CMK (cell line): ENCODE data around the gene OSBPL6.
A peak's percentile ranks its signal among the peaks of the same experiment; 100 is the strongest.
"Not testable (repeated sequence)": the region's sequence is repeated elsewhere in the genome, so short reads cannot be mapped to it uniquely, and the experiment has no call there.

ENCODE experiments used
- DNase-seq: peaks from one replicate; pipeline ENCODE4 v3.0.0-alpha.2; 2010; ENCODE audit warnings: low read depth

Gene OSBPL6

DNA sequence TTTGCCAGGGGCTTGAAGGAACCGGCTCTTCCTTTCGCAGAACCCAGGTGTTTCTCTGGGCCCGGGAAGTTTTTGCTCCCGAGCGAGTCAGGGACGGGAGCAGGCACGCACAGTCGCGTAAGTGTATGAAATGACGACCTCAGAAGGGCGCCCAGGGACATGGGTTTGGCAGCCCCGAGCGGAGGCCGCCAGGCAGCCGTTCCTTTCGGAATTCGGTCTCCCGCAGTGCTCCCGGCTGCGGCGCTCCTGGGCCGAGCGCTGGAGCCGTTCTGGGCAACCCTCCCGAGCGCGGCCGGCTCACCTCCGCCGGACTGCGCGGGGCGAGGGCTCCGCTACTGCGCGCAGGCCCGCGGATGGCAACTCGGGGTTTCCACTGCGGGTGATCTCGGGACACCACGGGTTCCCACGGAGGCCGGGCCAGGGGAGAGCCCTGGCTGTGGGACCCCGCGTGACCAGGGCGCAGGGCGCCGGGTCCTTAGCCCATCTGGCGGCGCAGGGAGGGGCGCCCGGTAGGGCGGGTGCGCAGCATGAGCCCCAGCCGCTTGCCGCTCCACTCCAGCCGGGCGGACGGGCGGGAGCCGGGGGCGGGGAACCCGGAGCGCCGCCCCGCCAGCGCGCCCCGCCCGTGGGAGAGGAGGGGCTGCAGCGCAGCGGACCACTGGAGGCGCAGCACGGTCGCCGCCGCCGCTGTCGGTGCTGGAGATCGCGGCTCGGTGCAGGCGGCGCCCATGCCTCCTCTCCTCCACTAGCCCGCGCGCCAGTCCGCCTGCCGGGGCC is at the start of gene OSBPL6:
TSS of gene OSBPL6 (plus strand) at position 690 of the 777 bp plus-strand sequence. CDS start 111,673 bp downstream, outside the sequence.
- peak; percentile 49 for DNase-seq

DNA sequence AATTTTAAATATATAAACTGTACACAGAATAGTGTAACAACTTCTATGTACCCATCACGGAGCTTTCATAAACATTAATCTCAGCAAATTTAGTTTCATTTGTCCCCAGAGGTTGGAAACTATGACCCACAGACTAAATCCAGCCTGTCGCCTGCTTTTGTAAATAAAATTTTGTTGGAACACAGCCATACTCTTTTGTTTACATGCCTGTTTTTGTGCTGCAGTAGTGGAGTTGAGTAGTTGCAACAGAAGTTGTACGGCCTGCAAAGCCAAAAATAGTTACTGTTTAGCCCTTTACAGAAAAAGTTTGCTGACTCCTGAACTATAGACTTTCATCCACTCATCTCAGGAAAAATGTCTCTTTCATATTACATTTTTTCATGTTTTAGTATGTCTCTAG is 42.3 kb upstream of the OSBPL6 start:
- no peak for DNase-seq

DNA sequence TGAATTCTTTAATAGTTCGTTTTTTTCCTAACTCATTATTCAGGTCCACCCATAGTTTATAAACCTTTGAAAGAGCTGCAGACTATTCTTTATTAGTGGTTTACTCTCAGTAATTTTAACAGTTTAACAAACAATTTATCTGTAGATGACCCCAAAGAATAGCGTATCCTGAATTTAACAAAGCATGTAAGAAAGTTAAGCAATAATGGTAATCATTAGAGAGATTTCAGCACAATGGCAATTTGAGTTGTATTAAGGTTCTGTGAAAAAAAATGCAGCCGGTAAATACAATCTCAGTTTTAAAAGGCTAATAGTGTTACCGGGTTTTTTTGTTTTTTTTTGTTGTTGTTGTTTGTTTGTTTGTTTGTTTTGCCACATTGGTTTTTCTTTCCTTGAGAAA is 41.8 kb upstream of the OSBPL6 start:
- no peak for DNase-seq

DNA sequence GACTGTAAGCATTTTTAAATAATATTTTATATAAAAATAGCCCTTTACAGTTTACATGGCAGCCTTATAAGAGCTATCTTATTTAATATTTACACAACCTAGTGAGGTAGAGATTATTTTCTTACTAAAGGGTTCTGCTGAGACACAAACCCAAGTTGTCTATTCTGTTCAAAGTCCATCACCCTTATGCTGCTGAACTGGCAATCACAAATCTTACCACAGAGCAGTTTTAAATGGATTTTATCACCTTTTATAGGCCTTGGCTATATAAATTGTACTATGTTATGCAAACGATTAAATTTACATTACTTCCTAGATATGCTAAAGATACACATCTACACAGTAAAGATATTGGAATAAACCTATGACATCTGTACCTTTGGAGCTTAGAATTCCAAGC is 41.3 kb upstream of the OSBPL6 start:
- DNase-seq = no peak

DNA sequence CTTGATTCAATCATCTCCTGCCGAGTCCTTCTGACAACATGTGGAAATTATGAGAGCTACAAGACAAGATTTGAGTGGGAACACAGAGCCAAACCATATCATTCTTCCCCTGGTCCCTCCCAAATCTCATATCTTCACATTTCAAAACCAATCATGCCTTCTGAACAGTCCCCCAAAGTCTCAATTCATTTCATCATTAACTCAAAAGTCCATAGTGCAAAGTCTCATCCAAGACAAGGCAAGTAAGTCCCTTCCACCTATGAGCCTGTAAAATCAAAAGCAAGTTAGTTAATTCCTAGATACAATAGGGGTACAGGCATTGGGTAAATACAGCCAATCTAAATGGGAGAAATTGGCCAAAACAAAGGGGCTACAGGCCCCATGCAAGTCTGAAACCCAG is 40.4 kb upstream of the OSBPL6 start:
- DNase-seq = not testable (repeated sequence)

DNA sequence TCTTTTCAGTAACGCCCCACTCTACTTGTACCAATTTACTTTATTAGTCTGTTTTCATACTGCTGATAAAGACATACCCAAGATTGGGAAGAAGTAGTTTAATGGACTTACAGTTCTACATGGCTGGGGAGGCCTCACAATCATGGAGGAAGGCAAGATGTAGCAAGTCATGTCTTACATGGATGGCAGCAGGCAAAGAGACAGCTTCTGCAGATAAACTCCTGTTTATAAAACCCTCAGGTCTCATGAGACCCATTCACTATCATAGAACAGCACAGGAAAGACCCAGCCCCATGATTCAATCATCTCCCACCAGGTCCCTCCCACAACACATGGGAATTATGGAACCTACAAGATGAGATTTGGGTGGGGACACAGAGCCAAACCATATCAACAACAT is 38.8 kb upstream of the OSBPL6 start:
- DNase-seq = no peak

DNA sequence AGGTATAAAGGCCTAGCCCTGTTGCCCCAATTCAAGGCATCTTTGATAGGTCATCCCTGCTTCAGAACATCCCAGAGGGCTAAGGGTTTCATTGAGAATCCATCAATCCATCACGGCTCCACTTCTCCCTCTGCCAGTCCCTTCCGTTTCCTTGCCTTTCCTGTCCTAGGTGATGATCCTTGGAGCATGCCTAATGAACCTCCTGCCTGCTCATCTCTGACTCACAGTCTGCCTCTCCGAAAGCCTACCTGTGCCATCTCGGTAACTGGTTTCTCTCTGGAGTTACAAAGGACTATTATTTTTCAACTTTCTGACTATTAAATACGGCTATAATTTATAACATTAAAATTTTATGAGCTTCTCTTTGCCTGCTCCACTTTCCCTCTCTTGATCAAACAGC is 36.7 kb upstream of the OSBPL6 start:
- DNase-seq = no peak

DNA sequence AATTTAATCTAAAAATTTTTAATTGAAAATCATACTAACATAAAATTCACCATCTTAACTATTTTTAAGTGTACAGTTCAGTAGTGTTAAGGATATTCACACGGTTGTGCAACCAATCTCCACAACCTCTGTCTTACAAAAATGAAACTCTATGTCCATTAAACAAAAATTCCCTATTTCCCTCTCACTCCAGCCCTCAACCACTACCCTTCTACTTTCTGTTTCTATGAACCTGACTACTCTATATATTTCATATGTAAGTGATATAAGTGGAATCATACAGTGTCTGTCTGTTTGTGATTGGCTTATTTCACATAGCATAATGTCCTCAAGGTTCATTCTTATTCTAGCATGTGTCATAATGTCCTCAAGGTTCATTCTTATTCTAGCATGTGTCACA is 34.3 kb upstream of the OSBPL6 start:
- DNase-seq = no peak

DNA sequence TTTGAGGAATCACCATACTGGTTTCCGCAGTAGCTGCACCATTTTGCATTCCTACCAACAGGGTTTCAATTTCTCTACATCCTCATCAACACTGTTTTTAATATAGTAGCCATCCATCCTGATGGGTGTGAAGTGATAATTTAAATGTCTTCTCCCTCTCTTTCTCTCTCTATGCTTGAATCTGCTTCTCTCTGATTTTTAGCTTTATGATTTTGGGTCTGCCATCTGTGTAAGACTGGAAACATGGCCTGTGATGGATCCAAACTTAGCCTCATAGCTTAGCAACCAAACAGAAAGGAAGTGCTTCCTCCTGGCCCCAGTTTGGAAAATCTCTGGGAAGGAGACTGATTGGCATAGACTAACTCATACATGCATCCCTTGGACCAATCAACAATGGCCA is 33.7 kb upstream of the OSBPL6 start:
- no peak for DNase-seq

DNA sequence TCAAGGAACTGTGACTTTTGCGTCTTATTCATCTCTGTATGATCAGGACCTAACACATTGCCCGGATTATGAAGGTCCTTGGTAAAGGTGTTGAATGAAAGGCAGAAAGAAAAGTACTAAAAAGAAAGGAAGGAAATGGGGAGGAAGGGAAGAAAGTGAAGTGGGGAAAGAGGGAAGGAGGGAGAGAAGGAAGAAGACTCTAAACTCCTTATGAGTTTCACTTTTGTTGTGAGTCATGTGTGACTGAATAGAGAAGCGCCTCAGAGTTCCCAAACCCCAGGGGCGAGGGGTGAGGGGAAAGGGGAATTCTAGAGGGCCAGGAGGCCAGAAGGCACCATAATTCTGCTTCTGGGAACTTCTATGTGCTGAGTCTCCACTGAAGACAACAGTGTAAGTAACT is 30.9 kb upstream of the OSBPL6 start:
- DNase-seq = no peak

DNA sequence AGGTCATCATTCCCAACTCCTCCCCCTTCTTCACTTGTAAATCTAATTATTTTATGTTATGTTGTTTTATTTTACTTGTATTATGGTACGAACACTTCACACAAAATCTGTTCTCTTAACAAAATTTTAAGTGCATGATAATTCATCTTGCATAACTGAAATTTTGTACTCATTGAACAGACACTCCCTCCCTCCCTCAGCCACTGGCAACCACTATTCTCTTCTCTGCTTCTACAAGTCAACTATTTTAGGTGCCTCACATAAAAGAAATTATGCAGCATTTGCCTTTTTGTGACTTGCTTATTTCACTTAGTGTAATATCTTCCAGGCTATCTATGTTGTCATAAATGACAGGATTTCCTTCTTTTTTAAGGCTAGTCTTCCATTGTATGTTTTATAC is 30.4 kb upstream of the OSBPL6 start:
- DNase-seq = no peak

DNA sequence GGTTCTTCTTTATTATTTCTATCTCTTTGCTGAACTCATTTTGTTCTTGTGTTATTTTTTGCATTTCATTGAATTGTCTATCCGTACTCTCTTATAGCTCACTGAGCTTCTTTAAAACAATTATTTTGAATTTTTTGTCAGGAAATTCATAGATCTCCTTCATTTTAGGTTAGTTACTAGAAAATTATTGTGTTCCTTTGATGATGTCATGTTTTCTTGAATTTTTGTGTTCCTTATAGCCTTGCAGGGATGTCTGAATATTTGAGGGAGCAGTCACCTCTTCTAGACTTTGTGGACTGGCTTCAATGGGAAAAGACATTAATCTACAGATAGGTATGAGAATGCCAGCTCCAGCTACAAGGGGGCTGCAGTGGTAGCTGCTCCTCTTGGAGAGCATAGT is 20.7 kb upstream of the OSBPL6 start:
- DNase-seq = no peak

DNA sequence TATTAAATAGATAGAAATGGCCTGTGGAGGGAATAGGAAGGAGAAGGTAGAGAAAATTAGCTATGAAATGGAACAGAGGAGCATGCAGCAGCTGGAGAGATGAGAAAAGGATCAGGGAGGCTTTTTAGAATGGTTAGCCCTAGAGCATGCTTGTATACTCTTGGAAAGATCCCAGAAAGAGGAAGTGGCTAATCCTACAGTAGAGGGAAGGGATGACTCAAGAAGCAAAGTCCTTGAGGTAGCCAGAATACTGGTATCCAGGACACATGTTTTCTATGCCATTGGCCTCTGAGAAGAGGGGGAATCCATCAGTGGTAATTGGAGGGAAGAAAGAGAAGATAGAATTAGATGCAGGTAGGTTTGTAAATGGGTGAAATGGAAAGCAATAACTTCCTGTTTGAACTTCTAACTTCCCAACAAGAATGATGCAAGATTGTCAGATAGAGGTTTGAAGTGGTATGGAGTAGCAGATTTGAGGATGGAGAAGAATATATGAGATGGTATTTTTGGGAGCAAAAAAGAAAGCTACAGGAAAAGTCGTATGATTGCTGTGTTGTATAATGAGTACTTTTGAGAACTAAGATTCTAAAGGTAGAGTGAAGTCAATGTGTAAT is 17.1 kb upstream of the OSBPL6 start:
- no peak for DNase-seq

DNA sequence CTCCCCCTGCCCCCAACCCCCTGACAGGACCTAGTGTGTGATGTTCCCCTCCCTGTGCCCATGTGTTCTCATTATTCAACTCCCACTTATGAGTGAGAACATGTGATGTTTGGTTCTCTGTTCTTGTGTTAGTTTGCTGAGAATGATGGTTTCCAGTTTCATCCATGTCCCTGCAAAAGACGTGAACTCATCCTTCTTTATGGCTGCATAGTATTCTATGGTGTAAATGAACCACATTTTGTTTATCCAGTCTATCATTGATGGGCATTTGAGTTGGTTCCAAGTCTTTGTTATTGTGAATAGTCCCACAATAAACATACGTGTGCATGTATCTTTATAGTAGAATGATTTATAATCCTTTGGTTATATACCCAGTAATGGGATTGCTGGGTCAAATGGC is 13.7 kb upstream of the OSBPL6 start:
- not testable (repeated sequence) for DNase-seq

DNA sequence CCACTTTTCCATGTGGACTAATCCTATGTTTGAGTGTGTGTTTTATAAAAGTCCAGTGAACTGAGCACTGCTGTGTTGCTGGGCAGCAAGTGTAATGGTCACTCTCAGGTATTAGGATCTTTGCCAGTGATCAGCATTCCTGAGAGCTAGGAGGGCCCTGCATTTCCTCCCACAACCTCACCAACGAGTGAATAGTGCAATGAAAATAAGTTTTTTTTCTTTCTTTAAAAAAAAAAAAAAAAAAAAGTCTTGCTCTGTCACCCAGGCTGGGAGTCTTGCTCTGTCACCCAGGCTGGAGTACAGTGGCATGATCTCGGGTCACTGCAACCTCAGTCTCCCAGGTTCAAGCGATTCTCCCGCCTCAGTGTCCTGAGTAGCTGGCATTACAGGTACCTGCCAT is 6.5 kb upstream of the OSBPL6 start:
- no peak for DNase-seq

DNA sequence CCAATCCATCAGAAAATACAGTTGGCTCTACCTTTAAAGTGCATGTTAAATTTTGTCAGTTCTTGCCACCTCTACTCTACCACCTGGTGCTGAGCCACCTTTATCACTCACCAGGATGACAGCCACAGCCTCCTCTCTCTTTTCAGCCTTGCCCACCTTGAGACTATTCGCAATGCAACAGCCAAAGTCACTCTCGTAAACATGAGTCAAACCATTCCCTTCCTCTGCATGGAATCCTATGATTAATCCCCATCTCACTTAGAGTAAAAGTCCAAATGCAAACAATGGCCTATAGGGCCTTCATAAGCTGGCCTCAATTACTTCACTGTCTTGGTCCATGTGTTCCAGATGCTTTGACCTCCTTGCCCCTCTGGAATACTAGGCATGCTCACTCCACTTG is 5.8 kb upstream of the OSBPL6 start:
- DNase-seq = no peak

DNA sequence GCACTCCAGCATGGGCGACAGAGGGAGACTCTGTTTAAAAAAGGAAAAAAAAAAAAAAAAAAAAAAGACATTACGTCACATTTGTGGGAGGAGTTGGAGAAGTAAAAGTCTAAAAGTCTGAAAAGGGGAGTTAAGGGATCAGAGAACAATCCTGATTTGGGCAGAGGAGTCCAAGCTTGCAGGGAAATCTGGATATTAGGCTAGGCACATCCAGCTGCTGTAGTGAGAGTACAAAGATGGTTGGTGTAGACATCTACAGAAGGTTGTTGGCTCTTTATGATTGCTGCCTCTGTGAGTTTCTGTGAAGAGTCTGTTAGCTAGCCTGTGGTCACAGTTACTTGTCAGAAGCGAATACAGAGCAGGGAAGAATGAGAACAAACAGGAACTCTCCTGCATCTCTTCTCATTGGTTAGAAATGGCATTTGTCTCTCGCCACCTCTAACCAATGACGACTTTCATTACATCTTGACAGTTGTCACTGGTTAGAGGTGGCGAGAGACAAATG is 3.3 kb upstream of the OSBPL6 start:
- no peak for DNase-seq

DNA sequence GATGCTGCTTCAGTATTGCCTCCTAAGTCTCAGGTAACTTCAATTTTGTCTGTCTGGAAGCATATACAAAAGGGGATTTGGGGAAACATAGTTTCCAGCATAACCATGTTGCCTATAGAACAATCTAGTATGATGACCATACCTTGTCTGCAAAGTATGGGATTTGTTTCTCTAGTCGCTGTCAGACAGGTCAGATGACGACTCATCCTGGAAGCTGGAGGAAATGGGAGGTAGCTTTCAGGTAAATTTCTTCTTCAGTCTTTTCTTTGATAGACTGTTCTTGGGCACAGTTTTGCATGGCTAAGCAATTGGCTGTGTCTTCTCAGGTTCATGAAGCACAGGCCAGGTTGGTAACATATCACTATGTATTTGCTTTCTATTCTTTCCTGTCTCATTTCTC is 2.8 kb upstream of the OSBPL6 start:
- no peak for DNase-seq

DNA sequence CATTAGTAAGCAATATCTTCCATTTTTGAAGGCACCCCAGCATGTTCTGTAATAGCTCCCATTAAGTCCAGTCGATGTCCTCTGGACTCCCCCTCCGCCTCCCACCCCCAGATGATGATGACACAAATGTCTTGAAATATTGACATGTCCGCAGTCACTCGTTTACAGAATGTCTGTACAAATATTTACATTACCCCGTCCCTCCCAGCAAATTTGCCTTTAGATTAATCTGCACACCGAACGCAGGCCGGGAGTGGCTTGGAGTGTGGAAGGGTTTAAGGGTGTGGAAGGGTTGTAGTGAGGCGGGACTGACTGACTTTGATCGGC is 853 bp upstream of the OSBPL6 start:
- DNase-seq = no peak

DNA sequence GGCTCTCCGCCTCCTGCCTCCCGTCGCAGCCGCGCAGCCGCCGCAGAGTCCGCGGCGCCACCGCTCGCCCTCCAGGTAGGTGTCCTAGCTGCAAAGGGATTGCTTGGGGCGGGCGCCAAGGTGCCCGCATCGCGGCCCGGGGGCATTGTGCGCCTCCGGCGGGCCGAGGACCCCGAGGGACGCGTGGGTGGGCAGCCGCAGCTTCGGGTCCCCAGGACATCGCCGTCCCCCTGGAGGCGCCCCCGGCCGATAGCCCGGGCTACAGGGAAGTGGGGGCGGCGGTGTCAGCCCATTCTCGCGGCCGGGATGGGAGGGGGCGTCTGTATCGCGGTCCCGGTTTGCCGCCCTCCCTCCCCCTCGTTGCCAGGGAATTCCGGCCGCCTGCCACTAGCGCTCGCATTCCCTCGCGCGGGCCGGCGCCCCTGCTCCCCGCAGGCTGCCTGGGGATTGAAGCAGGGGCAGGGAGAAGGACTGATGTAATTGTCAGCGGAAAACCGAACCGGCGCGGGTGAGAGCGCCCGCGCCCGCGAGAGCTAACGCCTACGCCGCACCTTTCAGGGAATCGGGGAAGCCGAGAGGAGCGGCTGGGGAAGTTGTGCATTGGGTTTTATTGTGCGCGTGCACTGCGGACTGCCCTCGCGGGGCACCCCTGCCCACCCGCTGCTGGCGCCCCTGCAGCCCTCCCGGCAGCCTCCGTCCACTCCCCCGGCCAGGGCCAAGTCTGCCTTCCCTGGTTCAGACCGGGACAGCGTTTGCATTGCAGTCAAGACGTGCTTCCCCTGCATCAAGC is 483 bp downstream of the OSBPL6 start:
- DNase-seq = no peak

DNA sequence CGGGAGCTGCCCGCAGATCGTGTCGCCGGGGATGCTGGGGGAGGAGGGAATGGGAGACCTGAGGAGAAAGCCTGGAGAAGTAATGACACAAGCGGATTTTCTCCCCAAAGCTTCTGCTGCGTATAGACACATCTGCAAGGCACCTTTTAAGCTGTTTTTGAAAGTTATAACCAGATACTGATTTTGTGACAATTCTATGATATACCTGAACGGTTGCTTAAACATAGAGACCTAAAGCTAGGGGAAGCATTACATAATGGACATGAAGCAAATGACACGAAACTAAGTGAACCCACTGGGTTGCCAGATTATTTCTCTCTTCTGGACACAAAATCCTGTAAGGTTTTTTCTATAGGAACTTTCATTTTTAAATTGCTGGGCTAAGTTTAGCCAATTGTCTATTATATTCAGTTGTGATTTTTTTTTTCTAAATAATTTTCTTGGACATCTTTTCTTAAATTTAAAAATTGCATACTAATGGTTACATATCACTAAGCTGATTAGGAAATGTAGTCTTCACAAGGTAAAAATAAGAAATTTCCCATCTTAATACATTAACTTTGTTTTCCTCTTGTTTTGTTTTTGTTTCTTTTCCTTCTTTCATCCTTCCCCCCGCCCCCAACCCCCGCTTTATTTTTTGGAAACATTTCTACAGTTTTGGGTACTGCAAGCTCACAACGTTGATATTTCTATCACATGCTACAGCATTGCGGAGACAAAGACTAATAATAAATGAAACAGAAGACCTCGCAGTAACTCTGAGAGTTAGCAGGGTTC is 1.3 kb downstream of the OSBPL6 start:
- no peak for DNase-seq

DNA sequence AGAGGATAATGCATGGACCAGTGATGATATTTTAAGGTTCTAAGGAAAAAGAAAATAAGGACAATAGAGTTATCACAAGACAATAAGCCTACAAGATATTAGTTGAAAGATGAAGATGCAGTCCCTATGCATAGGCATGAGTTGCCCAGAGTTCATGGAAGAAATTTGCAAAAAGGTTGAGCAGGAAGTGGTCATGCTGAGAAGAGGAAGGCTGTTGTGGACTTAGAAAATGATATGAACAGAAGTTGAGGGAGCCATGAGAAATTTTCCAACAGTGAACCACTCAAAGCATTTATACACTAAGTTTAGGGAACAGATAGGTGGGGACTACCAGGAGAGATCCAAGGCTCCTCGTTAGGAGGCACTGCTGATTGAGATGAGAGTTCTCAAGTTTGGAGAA is 3.5 kb downstream of the OSBPL6 start:
- DNase-seq = peak; percentile 41
